HepG2 (cell line): ENCODE measurements around the gene MADCAM1. TPM values are rescaled to one million over a fixed set of nuclear protein-coding genes. Genes with fewer than 3 reads are reported as not detected.

Source experiments
- AKAP8 ChIP-seq: sonication (generic); formaldehyde crosslinking; IDR thresholded peaks from 2 replicates; pipeline ENCODE4 v1.5.1; 2020; ENCODE audit warnings: mild to moderate bottlenecking, missing genetic modification reagents
- ATRX ChIP-seq: sonication (generic); formaldehyde crosslinking; IDR thresholded peaks from 2 replicates; pipeline ENCODE4 v1.4.0; 2020; ENCODE audit warnings: missing genetic modification reagents, borderline replicate concordance
- ERF ChIP-seq: IDR thresholded peaks from 2 replicates; pipeline ENCODE4 v1.6.1; 2018; ENCODE audit warnings: missing biosample characterization, missing genetic modification reagents
- GATA4 ChIP-seq: sonication (generic); IDR thresholded peaks from 2 replicates; pipeline ENCODE4 v1.6.1; 2016; ENCODE audit warnings: antibody characterized with exemption, low read depth, borderline replicate concordance
- GLI4 ChIP-seq: sonication (generic); formaldehyde crosslinking; IDR thresholded peaks from 2 replicates; pipeline ENCODE4 v1.5.1; 2020; ENCODE audit warnings: missing genetic modification reagents, mild to moderate bottlenecking, moderate library complexity, borderline replicate concordance
- KLF13 ChIP-seq: sonication (generic); formaldehyde crosslinking; IDR thresholded peaks from 2 replicates; pipeline ENCODE4 v1.4.0; 2020; ENCODE audit warnings: mild to moderate bottlenecking, missing genetic modification reagents
- MAZ ChIP-seq, 2 experiments: sonication (generic) in 1 of 2; formaldehyde crosslinking in 1 of 2; IDR thresholded peaks; 2 replicates each; pipeline versions ENCODE4 v1.5.0 to v1.6.1; 2012 to 2020; ENCODE audit warnings: low read depth in 2 of 2, mild to moderate bottlenecking in 2 of 2, borderline replicate concordance in 1 of 2, improper control_type of control experiment in 1 of 2, low read length in 1 of 2, missing genetic modification reagents in 1 of 2, moderate library complexity in 1 of 2
- MED13 ChIP-seq: sonication (generic); formaldehyde crosslinking; IDR thresholded peaks from 2 replicates; pipeline ENCODE4 v1.5.0; 2020; ENCODE audit warnings: missing genetic modification reagents
- NFE2L1 ChIP-seq: sonication (generic); formaldehyde crosslinking; IDR thresholded peaks from 2 replicates; pipeline ENCODE4 v1.4.0; 2020; ENCODE audit warnings: missing genetic modification reagents, mild to moderate bottlenecking, borderline replicate concordance
- SKI ChIP-seq: fragments of 450-650 bp; IDR thresholded peaks from one replicate; pipeline ENCODE4 v1.6.1; 2018; ENCODE audit warnings: mild to moderate bottlenecking; ENCODE audit not compliant: partially characterized antibody
- U2AF1 ChIP-seq: fragments of 200-400 bp; formaldehyde crosslinking; optimal IDR thresholded peaks from 2 replicates; pipeline ENCODE3; 2017; ENCODE audit warnings: mild to moderate bottlenecking, low read depth, low read length
- USF2 ChIP-seq, 2 experiments: sonication (generic) in 1 of 2; formaldehyde crosslinking in 1 of 2; IDR thresholded peaks; 2 replicates each; pipeline versions ENCODE4 v1.5.1 to v1.6.1; 2011 to 2020; ENCODE audit warnings: borderline replicate concordance in 1 of 2, low read depth in 1 of 2, low read length in 1 of 2, mild to moderate bottlenecking in 1 of 2, missing genetic modification reagents in 1 of 2, moderate library complexity in 1 of 2
- ZFP37 ChIP-seq: sonication (generic); formaldehyde crosslinking; IDR thresholded peaks from 2 replicates; pipeline ENCODE4 v1.4.0; 2020; ENCODE audit warnings: missing genetic modification reagents, borderline replicate concordance
- ZMYM3 ChIP-seq: sonication (generic); formaldehyde crosslinking; IDR thresholded peaks from 2 replicates; pipeline ENCODE4 v1.5.1; 2020; ENCODE audit warnings: mild to moderate bottlenecking, missing genetic modification reagents
- ZNF224 ChIP-seq: sonication (generic); formaldehyde crosslinking; IDR thresholded peaks from 2 replicates; pipeline ENCODE4 v1.5.0; 2020; ENCODE audit warnings: mild to moderate bottlenecking, missing genetic modification reagents
- ZNF232 ChIP-seq: sonication (generic); formaldehyde crosslinking; IDR thresholded peaks from 2 replicates; pipeline ENCODE4 v1.4.0; 2020; ENCODE audit warnings: missing genetic modification reagents, borderline replicate concordance
- ZNF264 ChIP-seq: sonication (generic); formaldehyde crosslinking; IDR thresholded peaks from 2 replicates; pipeline ENCODE4 v1.4.0; 2020; ENCODE audit warnings: missing genetic modification reagents
- ZNF275 ChIP-seq: sonication (generic); formaldehyde crosslinking; IDR thresholded peaks from 2 replicates; pipeline ENCODE4 v1.8.0; 2022; ENCODE audit warnings: missing genetic modification reagents, mild to moderate bottlenecking, inconsistent platforms, borderline replicate concordance
- ZNF337 ChIP-seq: sonication (generic); formaldehyde crosslinking; IDR thresholded peaks from 2 replicates; pipeline ENCODE4 v1.5.1; 2020; ENCODE audit warnings: missing genetic modification reagents, low read depth, mild to moderate bottlenecking, borderline replicate concordance
- ZNF770 ChIP-seq: sonication (generic); formaldehyde crosslinking; IDR thresholded peaks from 2 replicates; pipeline ENCODE4 v1.5.0; 2020; ENCODE audit warnings: mild to moderate bottlenecking, missing genetic modification reagents
- ZSCAN12 ChIP-seq: sonication (generic); formaldehyde crosslinking; IDR thresholded peaks from 2 replicates; pipeline ENCODE4 v1.9.0; 2021; ENCODE audit warnings: mild to moderate bottlenecking, missing genetic modification reagents
- ZSCAN29 ChIP-seq: sonication (generic); formaldehyde crosslinking; conservative IDR thresholded peaks from 2 replicates; pipeline ENCODE4 v1.4.0; 2020; ENCODE audit warnings: mild to moderate bottlenecking, missing genetic modification reagents
- ZSCAN30 ChIP-seq: sonication (generic); formaldehyde crosslinking; IDR thresholded peaks from 2 replicates; pipeline ENCODE4 v1.5.0; 2020; ENCODE audit warnings: mild to moderate bottlenecking, missing genetic modification reagents
- polyA plus RNA-seq, 8 experiments: library from polyadenylated mRNA; depleted of rRNA in 3 of 8; stranded (reverse) in 7 of 8; unstranded in 1 of 8; fragments of >200 nt; fragmentation: Illumina TruSeq in 4 of 8; extraction: Trizol in 4 of 8; gene quantifications; 2 replicates each; pipeline versions ENCODE4 v1.2.1 to v1.2.3, GENCODE V29; 2011 to 2016; ENCODE audit warnings: low read depth in 4 of 8, missing spikeins in 1 of 8, mixed read lengths in 1 of 8; ENCODE audit not compliant: insufficient read depth in 1 of 8
- total RNA-seq, 5 experiments: library from RNA; depleted of rRNA; stranded (reverse); fragments of >200 nt; fragmentation: Illumina TruSeq; extraction: Trizol; gene quantifications; 2 replicates each; pipeline ENCODE4 v1.2.3, GENCODE V29; 2016; ENCODE audit warnings: low read depth in 1 of 5

MADCAM1 gene
- total and polyA plus RNA-seq, 2 of the 13 experiments (the other 11 are each of a cell fraction or from before 2014, with no cell fraction given): 0.29 to 0.33 TPM

- peak; percentile 23; the same call in 1 of the 2 replicates for TF ChIP-seq ZNF770
- TF ChIP-seq GLI4 (CRISPR knock-in tag): 0 out of 2 replicates have a peak, but pooled peaks have one; percentile 49
- TF ChIP-seq AKAP8 (CRISPR knock-in tag): peak; percentile 21; the same call in 1 of the 2 replicates
- no peak for TF ChIP-seq GATA4
- TF ChIP-seq ZNF275 (CRISPR knock-in tag): no peak
- TF ChIP-seq NFE2L1 (CRISPR knock-in tag): no peak
- peak; percentile 74; the same call in 1 of the 2 replicates for TF ChIP-seq MAZ (IDR thresholded peaks at IDR 0.05; ENCODE audit: borderline replicate concordance, low read depth, low read length)
- no peak for TF ChIP-seq MAZ (CRISPR knock-in tag; IDR thresholded peaks at IDR 0.05; ENCODE audit: low read depth)
- 0 out of 2 replicates have a peak, but pooled peaks have one; percentile 67 for TF ChIP-seq ZSCAN30 (CRISPR knock-in tag)
- 0 out of 2 replicates have a peak, but pooled peaks have one; percentile 30 for TF ChIP-seq ZFP37 (CRISPR knock-in tag)
- no peak for TF ChIP-seq KLF13 (CRISPR knock-in tag)
- TF ChIP-seq ZSCAN12 (CRISPR knock-in tag): no peak
- 0 out of 2 replicates have a peak, but pooled peaks have one; percentile 61 for TF ChIP-seq MED13
- no peak for TF ChIP-seq ZNF337
- TF ChIP-seq ATRX: no peak
- TF ChIP-seq ERF (CRISPR knock-in tag): no peak
- TF ChIP-seq ZNF264 (CRISPR knock-in tag): peak; percentile 57; the same call in 1 of the 2 replicates
- peak; percentile 95 for TF ChIP-seq ZMYM3
- TF ChIP-seq ZSCAN29 (CRISPR knock-in tag): no peak
- TF ChIP-seq ZNF232 (CRISPR knock-in tag): peak; percentile 3; the same call in 1 of the 2 replicates
- TF ChIP-seq USF2 (IDR thresholded peaks at IDR 0.05; ENCODE audit: low read depth, low read length): no peak
- peak; percentile 39; the same call in 1 of the 2 replicates for TF ChIP-seq USF2 (CRISPR knock-in tag; IDR thresholded peaks at IDR 0.05; ENCODE audit: borderline replicate concordance)
- TF ChIP-seq ZNF224 (CRISPR knock-in tag): no peak
- TF ChIP-seq SKI: no peak
- TF ChIP-seq U2AF1: no peak
Measured at GRCh38 chr19:530134-531008, 34.1 kb downstream of the MADCAM1 start (continued).
